ENCODE measurements around the gene PRKX. TPM values are rescaled to one million over a fixed set of nuclear protein-coding genes. Genes with fewer than 3 reads are reported as not detected.

PRKX gene
- total and polyA plus RNA-seq, 2 of the 8 experiments (the other 6 are each of a cell fraction or from before 2014, with no cell fraction given) = 19.4 to 55.3 TPM

DNA sequence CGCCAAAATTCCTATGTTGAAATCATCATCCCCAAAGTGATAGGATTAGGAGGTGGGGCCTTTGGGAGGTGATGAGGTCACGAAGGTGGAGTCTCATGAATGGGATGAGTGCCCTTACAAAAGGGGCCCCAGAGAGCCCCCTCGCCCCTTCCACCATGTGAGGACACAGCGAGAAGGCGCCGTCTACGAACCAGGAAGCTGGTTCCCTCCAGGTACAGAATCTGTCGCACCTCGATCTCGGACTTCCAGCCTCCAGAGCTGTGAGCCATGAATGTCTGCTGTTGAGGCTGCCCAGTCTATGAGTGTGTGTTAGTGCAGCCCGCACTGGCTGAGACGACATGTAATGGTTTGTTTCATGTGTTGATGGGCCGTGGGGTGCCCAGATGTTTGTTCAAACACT lies 60.3 kb downstream of the PRKX start (continued):
- no peak for TF ChIP-seq E2F6 (IDR thresholded peaks at IDR 0.05)
- no peak for TF ChIP-seq KDM5A (IDR thresholded peaks at IDR 0.05; ENCODE audit: low read length)
